HS-27A (cell line): ENCODE measurements around the gene XPR1.

ENCODE experiments used
- DNase-seq: peaks from one replicate; pipeline ENCODE4 v3.0.0-alpha.2; 2012; ENCODE audit warnings: low read depth, missing footprints

The XPR1 gene

GRCh38 chr1:180916771-180917170, 284.9 kb downstream of the XPR1 start:
- DNase-seq = no peak

DNA sequence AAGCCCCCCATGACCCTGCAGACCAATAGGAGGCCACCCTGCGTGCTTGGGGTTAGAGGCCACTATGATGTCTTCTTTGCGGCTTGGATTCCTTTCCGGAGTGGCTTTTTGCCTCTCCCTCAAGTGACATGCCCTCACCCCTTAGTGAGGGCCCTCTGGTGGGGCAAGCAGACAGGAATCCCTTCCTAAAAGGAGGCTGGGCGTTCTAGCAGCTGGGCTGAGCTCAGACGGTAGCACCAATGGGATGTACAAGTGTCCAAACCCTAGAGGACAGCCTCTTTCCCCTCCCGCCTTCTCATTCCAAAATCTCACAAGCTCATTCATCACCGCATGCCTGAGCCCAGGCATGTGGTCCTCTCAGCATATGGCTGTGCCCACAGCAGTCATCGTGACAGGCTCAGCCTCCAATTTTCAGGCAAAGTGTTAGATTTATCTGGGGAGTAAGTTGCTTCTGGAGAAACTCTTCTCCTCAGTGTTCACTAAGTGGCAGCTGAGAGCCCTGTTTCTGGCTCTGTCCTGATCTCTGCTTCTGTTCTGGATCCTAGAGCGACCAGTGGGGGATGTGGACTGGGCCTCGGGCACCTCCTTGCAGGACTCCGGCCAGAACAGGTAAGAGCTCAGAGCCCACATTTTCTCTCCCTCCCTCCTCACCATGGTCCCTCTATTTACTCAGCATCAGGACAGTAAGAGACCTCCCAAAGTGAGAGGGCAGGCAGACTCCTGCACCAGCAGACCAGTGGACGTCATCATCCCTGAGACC, 285.7 kb downstream of the XPR1 start:
- DNase-seq = no peak

DNA sequence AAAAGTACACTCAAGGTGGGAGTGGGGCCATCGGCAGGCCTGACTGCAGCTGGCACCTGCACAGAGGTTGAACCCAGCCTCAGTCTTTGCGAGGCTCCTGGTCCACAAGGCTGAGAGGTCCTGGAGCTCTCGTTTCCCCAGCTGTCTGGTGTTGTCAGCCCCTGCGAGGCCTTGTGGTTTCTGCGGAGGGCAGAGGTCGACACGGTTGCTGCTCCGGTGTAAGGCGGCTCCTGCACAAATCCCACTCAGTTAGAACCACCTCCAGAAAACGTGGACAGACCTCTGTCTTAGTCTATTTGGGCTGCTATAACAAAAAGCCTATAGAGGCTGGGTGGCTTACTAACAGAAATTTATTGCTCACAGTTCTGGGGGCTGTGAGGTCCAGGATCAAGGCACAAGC, 286.7 kb downstream of the XPR1 start:
- no peak for DNase-seq

DNA sequence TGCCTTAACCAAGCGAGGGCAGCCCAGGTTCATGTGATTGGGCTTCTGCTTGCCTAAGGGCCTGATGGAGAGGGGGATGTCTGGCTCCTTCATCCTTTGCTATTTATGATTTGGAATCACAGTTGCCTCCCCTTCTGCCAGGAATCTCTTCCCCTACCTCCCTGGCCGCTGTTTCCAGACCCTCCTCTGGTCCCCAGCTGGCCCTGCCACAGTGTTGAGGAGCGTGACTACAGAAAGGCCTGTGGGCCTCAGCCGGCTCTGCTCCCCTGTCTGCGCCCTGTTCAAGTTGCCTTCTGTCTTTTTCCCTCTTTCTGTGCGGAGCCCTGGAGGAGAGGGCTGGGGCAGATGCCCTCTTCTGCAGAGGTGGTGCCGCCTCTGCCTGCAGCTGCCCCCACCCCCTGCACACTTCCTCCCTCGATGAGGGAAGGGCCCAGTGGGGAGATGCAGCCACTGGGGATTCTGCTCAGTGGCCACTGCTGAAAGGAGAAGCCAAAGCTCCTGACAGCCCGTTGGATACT, 287.4 kb downstream of the XPR1 start:
- no peak for DNase-seq

GRCh38 chr1:180920193-180920592, 288.4 kb downstream of the XPR1 start:
- DNase-seq = no peak

DNA sequence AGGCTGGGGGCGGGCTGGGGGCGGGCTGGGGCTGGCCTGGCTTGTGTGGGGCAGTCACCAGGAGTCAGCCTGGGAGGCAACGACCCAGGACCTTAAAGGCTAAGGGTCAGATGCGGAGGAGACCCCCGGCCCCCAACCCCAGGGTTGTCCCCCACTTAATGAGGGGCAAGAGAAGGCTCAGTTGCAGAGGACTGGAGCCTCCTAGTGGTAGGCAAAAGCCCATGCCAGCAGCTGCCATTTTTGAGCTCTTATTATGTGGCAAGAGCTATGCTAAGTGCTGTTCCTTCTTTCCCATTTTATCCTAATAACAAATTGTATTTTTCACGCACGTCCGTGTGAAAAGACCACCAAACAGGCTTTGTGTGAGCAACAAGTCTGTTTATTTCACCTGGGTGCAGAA, 288.9 kb downstream of the XPR1 start:
- DNase-seq = no peak

DNA sequence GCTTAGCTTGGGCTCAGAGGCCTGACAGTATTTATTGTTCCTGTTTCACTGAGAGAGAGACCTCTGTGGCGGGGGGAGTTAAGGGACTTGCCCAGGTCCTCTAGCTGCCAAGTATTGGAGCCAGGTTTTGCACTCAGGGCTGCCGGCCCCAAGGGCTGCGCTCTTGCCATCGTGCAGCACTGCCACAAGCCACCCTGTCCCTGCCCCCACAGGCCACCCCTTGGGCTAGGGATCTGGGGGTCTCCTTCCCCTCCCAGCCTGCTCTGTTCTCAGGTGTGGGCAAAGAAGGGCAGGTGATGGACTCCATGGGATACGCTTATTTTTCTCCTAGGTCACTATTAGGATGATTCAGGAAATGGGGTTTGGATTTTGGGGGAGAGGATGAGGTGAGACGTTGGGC, 289.6 kb downstream of the XPR1 start:
- no peak for DNase-seq

GRCh38 chr1:180921891-180922630, 290.2 kb downstream of the XPR1 start:
- DNase-seq = no peak

DNA sequence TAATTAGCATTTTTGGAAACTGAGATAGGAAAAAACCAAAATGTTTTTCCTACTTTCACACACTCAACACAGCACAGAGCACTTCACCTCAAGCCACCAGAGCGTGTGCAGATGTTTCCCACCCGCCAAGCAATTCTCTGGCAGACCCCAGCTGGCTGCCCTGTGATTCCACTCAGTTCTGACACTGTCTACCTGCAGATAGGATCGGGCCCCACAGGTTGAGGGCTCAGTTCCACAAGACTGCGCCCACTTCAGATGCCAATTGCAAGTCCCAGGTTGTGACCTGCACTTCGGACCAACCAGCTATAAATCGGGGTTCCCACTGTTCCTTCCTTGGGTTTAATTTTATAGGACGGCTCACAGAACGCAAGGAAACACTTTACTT, 290.8 kb downstream of the XPR1 start:
- DNase-seq = no peak

GRCh38 chr1:180923021-180923841, 291.4 kb downstream of the XPR1 start:
- DNase-seq = no peak

GRCh38 chr1:180923887-180924286, 292.1 kb downstream of the XPR1 start:
- no peak for DNase-seq

DNA sequence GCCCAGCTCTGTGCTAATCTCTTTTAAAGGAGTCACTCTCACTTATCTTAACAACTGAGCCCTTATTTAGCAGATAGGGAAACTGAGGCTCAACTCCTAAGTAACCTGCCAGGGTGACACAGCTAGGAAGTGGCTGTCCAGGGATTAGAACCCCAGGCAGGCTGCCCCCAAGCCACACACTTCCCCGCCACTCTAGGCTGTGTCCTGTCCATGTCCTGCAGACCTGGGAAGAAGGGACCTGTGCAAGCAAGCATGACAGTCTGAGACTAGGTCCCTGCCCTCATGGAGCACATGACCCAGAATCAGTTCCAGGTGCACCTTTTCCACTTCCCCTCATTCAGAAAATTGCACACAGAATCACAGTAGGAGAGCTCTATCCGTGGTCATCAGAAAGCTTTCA, 293.1 kb downstream of the XPR1 start:
- DNase-seq = no peak

GRCh38 chr1:180925471-180926051, 293.7 kb downstream of the XPR1 start:
- no peak for DNase-seq

DNA sequence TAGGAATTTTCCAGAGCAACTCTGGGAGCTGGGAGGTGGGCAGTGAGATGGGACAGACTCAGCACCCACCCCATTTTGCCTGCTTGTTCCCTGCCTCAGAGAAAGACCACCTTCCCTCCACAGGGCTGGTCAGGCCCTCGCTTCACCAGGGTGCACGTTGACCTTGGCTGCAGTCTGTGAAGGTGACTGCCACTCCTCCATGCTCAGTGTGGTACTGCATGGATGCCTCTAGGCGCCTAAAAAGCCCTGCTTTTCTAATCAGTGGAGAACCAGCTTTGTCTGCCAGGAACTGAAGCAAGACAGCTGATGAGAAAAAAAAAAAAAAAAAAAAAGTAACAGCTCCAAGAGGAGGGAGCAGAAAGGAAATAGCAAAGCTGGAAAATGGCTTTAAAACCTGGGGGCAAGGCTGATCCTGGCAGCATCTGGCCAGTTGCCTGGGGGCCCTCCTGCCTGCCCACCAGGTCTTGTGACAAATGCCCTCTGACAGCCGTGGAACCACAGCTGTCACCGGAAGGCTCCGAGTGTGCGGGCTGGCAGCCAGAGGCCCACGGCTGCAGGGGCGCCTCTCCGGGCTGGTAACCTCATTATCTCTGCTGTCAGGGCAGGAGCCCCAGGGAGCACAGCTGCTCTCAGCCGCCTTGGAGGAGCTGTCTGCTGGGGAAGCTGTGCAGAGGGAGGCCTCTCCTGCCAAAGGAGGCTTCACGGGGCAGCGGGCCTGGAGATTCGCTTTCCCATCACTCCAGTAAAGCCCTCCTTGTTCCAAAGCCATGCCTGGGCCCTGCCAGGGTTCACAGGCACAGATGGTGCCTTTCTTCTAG, 294.6 kb downstream of the XPR1 start:
- no peak for DNase-seq

- no peak for DNase-seq
Observed at GRCh38 chr1:180927348-180927747, 295.5 kb downstream of the XPR1 start.

DNA sequence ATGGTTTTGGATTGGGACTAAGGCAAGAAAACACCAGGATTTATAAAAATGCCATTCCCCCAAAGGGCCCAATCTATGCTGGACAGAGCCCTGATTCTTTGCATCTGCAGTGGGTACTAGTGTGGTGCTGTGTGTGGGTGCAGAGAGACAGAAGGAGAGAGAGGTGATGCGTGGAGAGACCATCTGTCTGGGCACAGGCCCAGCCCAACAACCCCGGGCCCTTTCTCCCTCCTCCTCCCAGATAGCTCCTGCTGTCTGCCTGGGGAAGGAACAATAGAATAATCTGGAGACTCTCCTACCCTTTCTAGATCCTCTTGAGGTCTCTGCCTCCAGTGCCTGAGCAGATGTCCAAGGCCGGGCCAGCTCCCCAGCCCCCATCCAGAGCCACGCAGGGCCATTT, 296.0 kb downstream of the XPR1 start:
- DNase-seq = no peak

DNA sequence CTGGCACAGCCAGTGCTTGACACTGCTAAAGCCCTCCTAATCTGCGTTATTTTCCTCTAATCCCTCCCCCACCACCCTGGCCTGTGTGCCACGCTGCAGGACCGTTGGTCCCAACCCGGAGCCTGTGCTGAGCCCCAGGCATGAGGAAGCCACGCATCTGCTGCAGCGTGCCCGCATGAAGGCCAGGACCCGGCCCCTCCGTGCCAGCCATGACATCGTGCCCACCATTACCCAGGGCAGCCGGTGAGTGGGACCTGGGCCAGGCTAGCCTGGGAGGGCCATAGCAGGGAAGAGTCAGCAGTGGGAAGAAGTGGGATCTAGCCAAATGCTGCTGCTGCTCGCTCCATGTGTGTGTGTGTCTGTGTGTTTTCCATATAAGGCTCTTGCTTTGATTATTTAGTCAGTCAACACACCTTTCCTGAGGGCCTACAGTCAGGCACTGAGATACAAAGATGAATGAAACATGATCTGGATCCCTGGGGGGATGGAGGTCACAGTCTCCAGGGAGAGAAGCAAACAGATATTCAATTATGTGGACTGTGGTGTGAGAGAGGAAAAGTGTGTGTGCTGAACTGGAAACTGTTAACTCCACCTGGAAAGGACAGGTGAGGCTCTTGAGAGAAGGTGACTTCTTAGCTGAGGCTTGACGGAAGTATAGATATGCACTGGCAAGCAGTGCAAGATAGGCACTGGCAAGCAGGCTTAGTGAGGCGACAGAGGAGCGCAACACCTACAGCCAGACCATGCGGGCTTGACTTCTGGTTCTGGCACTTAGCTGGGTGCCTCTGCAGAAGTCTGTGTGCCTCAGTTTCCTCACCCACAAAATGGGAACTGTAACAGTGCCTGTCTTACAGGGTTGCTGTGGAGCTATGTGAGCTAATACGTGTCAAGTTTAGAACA, 296.8 kb downstream of the XPR1 start:
- no peak for DNase-seq

- DNase-seq = no peak
Observed at GRCh38 chr1:180929389-180929788, 297.6 kb downstream of the XPR1 start.

DNA sequence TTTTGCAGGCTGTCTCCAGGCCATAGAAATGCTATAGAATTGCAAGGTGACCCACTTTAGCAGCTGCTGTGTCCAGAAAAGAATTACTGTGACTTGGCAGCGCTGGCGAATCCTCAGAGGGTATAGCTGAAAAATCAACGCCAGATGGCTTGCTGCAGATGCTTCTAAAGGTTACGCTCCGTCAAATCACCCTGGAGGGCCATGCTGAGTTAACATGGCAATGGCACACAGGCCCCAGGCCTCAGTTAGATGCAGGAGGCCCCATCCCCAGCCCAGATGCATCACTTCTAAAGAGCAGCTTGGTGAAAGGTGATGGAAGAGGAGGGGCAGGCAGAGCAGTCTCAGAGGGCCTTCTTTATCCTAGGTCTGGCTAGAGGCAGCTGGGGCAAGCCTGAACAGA, 298.9 kb downstream of the XPR1 start:
- no peak for DNase-seq

- no peak for DNase-seq
Observed at GRCh38 chr1:180931529-180931928, 299.7 kb downstream of the XPR1 start.
